HFF-Myc (cell line): Measurements from ENCODE around the gene OR10A5.
"Not testable (repeated sequence)": the region's sequence is repeated elsewhere in the genome, so short reads cannot be mapped to it uniquely, and the experiment has no call there.

Experiments
- DNase-seq: peaks from one replicate; pipeline ENCODE4 v3.0.0-alpha.2; 2011; ENCODE audit warnings: low read depth; ENCODE audit errors: extremely low read depth
- H3K4me3 ChIP-seq: replicated peaks from 2 replicates; pipeline ENCODE4 v1.5.1; 2011; ENCODE audit warnings: low read depth, mild to moderate bottlenecking, control low read depth, low read length
- CTCF ChIP-seq: IDR thresholded peaks from 2 replicates; pipeline ENCODE4 v1.5.1; 2012; ENCODE audit warnings: mild to moderate bottlenecking, low read depth, low read length, control low read depth; ENCODE audit errors: missing control alignments

Gene OR10A5

GRCh38 chr11:6844356-6844755 is 1.1 kb upstream of the OR10A5 start:
- no peak for TF ChIP-seq CTCF
- no peak for DNase-seq
- H3K4me3 ChIP-seq = no peak overlapping the region

DNA sequence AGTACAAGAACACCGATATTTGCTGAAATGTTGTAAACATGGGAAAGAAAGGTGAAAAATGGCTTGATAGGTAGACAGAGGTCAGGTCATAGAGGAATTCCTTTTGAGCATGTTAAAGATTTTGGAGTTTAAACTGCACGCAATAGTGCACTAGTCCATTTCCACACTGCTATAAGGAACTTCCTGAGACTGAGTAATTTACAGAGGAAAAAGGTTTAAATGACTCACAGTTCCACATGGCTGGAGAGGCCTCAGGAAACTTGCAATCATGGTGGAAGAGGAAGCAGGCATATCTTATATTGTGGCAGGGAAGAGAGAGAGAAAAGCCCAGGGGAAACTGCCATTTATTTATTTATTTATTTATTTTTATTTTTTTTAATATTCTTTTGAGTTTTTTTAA is 5.0 kb downstream of the OR10A5 start:
- no peak for DNase-seq
- no peak overlapping the region for H3K4me3 ChIP-seq
- no peak for TF ChIP-seq CTCF

DNA sequence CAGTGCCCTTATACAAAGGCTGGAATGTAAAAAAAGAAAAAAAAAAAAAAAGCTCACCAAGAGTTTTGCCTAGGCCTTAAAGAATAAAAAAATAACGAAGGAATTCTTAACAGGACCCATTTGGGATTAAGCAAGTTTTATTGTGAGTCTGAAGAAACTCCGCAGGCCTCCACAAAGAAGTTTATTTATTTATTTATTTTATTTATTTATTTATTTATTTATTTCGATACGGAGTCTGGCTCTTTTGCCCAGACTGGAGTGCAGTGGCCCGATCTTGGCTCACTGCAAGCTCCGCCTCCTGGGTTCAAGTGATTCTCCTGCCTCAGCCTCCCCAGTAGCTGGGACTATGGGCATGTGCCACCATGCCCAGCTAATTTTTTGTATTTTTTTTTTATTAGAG is 9.3 kb downstream of the OR10A5 start:
- H3K4me3 ChIP-seq, DNase-seq: not testable (repeated sequence)

DNA sequence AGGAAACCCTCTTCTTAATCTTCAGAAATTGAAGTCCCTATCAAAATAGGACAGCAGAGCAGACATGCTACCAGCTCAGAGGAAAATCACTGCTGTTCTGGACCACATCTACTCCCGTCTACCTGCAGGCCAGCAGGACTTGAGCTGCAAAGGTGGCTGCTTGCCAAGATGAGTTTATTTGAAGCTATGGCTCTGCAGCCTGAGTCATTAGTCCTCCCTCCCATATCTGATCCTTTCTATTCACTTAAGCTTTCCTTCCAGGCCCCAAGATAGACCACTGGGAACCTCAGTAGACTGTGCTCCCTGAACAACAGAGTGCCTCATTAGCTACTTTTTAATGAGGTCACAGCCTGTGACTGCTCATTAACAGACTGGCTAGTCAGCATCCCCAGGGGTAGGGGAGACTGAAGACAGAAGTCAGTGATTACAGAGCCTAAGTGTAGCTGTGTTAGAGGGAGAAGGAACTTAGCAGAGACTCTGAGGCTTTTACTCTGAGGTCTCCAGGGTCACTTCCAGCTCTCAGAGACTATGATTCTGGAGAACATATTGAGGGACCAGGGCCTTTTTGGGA is 10.6 kb downstream of the OR10A5 start:
- no peak overlapping the region for H3K4me3 ChIP-seq
- no peak for DNase-seq
- TF ChIP-seq CTCF = no peak

DNA sequence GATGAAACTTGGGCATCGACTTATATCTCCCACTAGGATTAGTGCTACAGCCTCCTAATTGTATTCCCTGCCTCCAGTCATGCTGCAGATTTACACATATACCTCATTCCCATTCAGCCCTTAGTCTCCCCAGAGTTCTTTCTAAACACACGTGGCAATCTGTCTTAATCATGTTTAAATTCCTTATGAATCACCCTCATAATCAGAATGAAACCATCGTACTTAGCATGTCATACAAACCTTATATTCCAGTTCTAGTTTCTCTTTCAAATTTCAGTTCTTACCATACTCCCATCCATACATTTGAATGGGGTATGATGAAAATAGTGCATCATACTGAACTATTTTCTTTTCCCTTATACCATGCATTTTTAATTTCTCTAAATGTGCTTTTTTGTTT is 11.4 kb downstream of the OR10A5 start:
- no peak for TF ChIP-seq CTCF
- H3K4me3 ChIP-seq = no peak overlapping the region
- DNase-seq = no peak

GRCh38 chr11:6862961-6863360 is 17.5 kb downstream of the OR10A5 start, which contains the start of gene OR10A2:
Gene OR10A2, plus strand, starts transcription at chr11:6863057. Its CDS starts 6,698 bp downstream, at chr11:6869755.
- peak; percentile 22 for DNase-seq
- no peak for TF ChIP-seq CTCF
- H3K4me3 ChIP-seq = no peak within 1 kb of the TSS

- no peak for TF ChIP-seq CTCF
- H3K4me3 ChIP-seq = no peak overlapping the region
- peak; percentile 24 for DNase-seq
Observed at GRCh38 chr11:6864438-6864837, 19.0 kb downstream of the OR10A5 start.
